HEK293 (cell line): Measurements from ENCODE around the gene CEP104.

Source experiments
- GLIS1 ChIP-seq: fragments of 450-650 bp; formaldehyde crosslinking; IDR thresholded peaks from 2 replicates; pipeline ENCODE4 v1.5.1; 2016; ENCODE audit warnings: missing biosample characterization, missing genetic modification characterization
- KLF16 ChIP-seq: fragments of 450-650 bp; formaldehyde crosslinking; IDR thresholded peaks from 2 replicates; pipeline ENCODE4 v1.5.1; 2017; ENCODE audit warnings: missing biosample characterization, missing genetic modification characterization
- RBAK ChIP-seq: fragments of 450-650 bp; formaldehyde crosslinking; IDR thresholded peaks from 2 replicates; pipeline ENCODE4 v1.5.1; 2016; ENCODE audit warnings: missing biosample characterization, missing genetic modification characterization
- YY1 ChIP-seq: fragments of 450-650 bp; formaldehyde crosslinking; IDR thresholded peaks from 2 replicates; pipeline ENCODE4 v1.5.1; 2018; ENCODE audit warnings: missing biosample characterization, missing genetic modification characterization
- ZBTB1 ChIP-seq: fragments of 450-650 bp; formaldehyde crosslinking; IDR thresholded peaks from 2 replicates; pipeline ENCODE4 v1.5.1; 2016; ENCODE audit warnings: missing biosample characterization, missing genetic modification characterization
- ZBTB21 ChIP-seq: fragments of 450-650 bp; formaldehyde crosslinking; IDR thresholded peaks from 2 replicates; pipeline ENCODE4 v1.5.1; 2017; ENCODE audit warnings: missing biosample characterization, missing genetic modification characterization
- ZFP37 ChIP-seq: fragments of 450-650 bp; formaldehyde crosslinking; IDR thresholded peaks from 2 replicates; pipeline ENCODE4 v1.5.1; 2016; ENCODE audit warnings: missing biosample characterization, missing genetic modification characterization
- ZNF112 ChIP-seq: fragments of 450-650 bp; formaldehyde crosslinking; IDR thresholded peaks from 2 replicates; pipeline ENCODE4 v1.5.0; 2017; ENCODE audit warnings: missing biosample characterization, missing genetic modification characterization
- ZNF19 ChIP-seq: fragments of 450-650 bp; formaldehyde crosslinking; IDR thresholded peaks from 2 replicates; pipeline ENCODE4; 2016; ENCODE audit warnings: missing biosample characterization, missing genetic modification characterization, low read depth
- ZNF211 ChIP-seq: fragments of 450-650 bp; formaldehyde crosslinking; IDR thresholded peaks from 2 replicates; pipeline ENCODE4 v1.5.1; 2016; ENCODE audit warnings: low read depth, missing biosample characterization, missing genetic modification characterization
- ZNF214 ChIP-seq: fragments of 450-650 bp; formaldehyde crosslinking; IDR thresholded peaks from 2 replicates; pipeline ENCODE4 v1.5.1; 2017; ENCODE audit warnings: missing biosample characterization, mild to moderate bottlenecking, missing genetic modification characterization, borderline replicate concordance
- ZNF221 ChIP-seq: fragments of 450-650 bp; formaldehyde crosslinking; IDR thresholded peaks from 2 replicates; pipeline ENCODE4 v1.5.1; 2017; ENCODE audit warnings: missing biosample characterization, missing genetic modification characterization, borderline replicate concordance
- ZNF24 ChIP-seq: fragments of 450-650 bp; formaldehyde crosslinking; IDR thresholded peaks from 2 replicates; pipeline ENCODE4 v1.5.1; 2016; ENCODE audit warnings: missing biosample characterization, missing genetic modification characterization
- ZNF248 ChIP-seq: fragments of 450-650 bp; formaldehyde crosslinking; IDR thresholded peaks from 2 replicates; pipeline ENCODE4 v1.5.1; 2017; ENCODE audit warnings: missing biosample characterization, missing genetic modification characterization
- ZNF341 ChIP-seq: fragments of 450-650 bp; formaldehyde crosslinking; IDR thresholded peaks from 2 replicates; pipeline ENCODE4; 2016; ENCODE audit warnings: low read depth, missing biosample characterization, missing genetic modification characterization
- ZNF391 ChIP-seq: fragments of 450-650 bp; formaldehyde crosslinking; IDR thresholded peaks from 2 replicates; pipeline ENCODE4 v1.5.1; 2016; ENCODE audit warnings: low read depth, missing biosample characterization, missing genetic modification characterization, borderline replicate concordance
- ZNF433 ChIP-seq: fragments of 450-650 bp; formaldehyde crosslinking; IDR thresholded peaks from 2 replicates; pipeline ENCODE4 v1.5.1; 2016; ENCODE audit warnings: missing biosample characterization, missing genetic modification characterization, low read depth
- ZNF558 ChIP-seq: fragments of 450-650 bp; formaldehyde crosslinking; IDR thresholded peaks from 2 replicates; pipeline ENCODE4 v1.5.1; 2016; ENCODE audit warnings: missing biosample characterization, missing genetic modification characterization
- ZNF561 ChIP-seq: fragments of 450-650 bp; IDR thresholded peaks from 2 replicates; pipeline ENCODE4 v1.5.1; 2018; ENCODE audit warnings: missing biosample characterization, missing genetic modification characterization, borderline replicate concordance
- ZNF623 ChIP-seq: fragments of 450-650 bp; formaldehyde crosslinking; IDR thresholded peaks from 2 replicates; pipeline ENCODE4 v1.5.1; 2016; ENCODE audit warnings: missing biosample characterization, missing genetic modification characterization
- ZNF654 ChIP-seq: fragments of 450-650 bp; formaldehyde crosslinking; IDR thresholded peaks from 2 replicates; pipeline ENCODE4 v1.5.1; 2016; ENCODE audit warnings: low read depth, missing biosample characterization, missing genetic modification characterization
- ZNF660 ChIP-seq: fragments of 450-650 bp; IDR thresholded peaks from 2 replicates; pipeline ENCODE4 v1.5.1; 2018; ENCODE audit warnings: missing biosample characterization, mild to moderate bottlenecking, missing genetic modification characterization
- ZNF664 ChIP-seq: fragments of 450-650 bp; formaldehyde crosslinking; IDR thresholded peaks from 2 replicates; pipeline ENCODE4 v1.5.1; 2016; ENCODE audit warnings: missing biosample characterization, missing genetic modification characterization
- ZNF701 ChIP-seq: fragments of 450-650 bp; formaldehyde crosslinking; IDR thresholded peaks from 2 replicates; pipeline ENCODE4 v1.5.1; 2016; ENCODE audit warnings: missing biosample characterization, missing genetic modification characterization
- ZNF707 ChIP-seq: fragments of 450-650 bp; formaldehyde crosslinking; IDR thresholded peaks from 2 replicates; pipeline ENCODE4 v1.5.1; 2016; ENCODE audit warnings: missing biosample characterization, missing genetic modification characterization
- ZNF747 ChIP-seq: fragments of 450-650 bp; formaldehyde crosslinking; IDR thresholded peaks from 2 replicates; pipeline ENCODE4 v1.5.1; 2016; ENCODE audit warnings: missing biosample characterization, missing genetic modification characterization
- ZNF776 ChIP-seq: fragments of 450-650 bp; formaldehyde crosslinking; IDR thresholded peaks from 2 replicates; pipeline ENCODE4 v1.5.0; 2017; ENCODE audit warnings: missing biosample characterization, missing genetic modification characterization, borderline replicate concordance
- ZNF791 ChIP-seq: fragments of 450-650 bp; formaldehyde crosslinking; IDR thresholded peaks from 2 replicates; pipeline ENCODE4 v1.5.1; 2016; ENCODE audit warnings: missing biosample characterization, missing genetic modification characterization
- TF ChIP-seq, protein P1 (sequence below): fragments of 450-650 bp; formaldehyde crosslinking; IDR thresholded peaks from 2 replicates; pipeline ENCODE4 v1.5.1; 2017; ENCODE audit warnings: missing biosample characterization, mild to moderate bottlenecking, missing genetic modification characterization, moderate library complexity
- TF ChIP-seq, protein P2 (sequence below): fragments of 450-650 bp; formaldehyde crosslinking; IDR thresholded peaks from 2 replicates; pipeline ENCODE4 v1.5.1; 2017; ENCODE audit warnings: missing biosample characterization, missing genetic modification characterization
- TF ChIP-seq, protein P3 (sequence below): fragments of 450-650 bp; formaldehyde crosslinking; IDR thresholded peaks from 2 replicates; pipeline ENCODE4 v1.5.1; 2016; ENCODE audit warnings: missing biosample characterization, missing genetic modification characterization
- TF ChIP-seq, protein P4 (sequence below): fragments of 450-650 bp; formaldehyde crosslinking; IDR thresholded peaks from 2 replicates; pipeline ENCODE4 v1.5.1; 2016; ENCODE audit warnings: missing biosample characterization, missing genetic modification characterization
- TF ChIP-seq, protein P5 (sequence below): fragments of 450-650 bp; formaldehyde crosslinking; IDR thresholded peaks from 2 replicates; pipeline ENCODE4 v1.5.1; 2016; ENCODE audit warnings: missing biosample characterization, missing genetic modification characterization

Gene CEP104

DNA sequence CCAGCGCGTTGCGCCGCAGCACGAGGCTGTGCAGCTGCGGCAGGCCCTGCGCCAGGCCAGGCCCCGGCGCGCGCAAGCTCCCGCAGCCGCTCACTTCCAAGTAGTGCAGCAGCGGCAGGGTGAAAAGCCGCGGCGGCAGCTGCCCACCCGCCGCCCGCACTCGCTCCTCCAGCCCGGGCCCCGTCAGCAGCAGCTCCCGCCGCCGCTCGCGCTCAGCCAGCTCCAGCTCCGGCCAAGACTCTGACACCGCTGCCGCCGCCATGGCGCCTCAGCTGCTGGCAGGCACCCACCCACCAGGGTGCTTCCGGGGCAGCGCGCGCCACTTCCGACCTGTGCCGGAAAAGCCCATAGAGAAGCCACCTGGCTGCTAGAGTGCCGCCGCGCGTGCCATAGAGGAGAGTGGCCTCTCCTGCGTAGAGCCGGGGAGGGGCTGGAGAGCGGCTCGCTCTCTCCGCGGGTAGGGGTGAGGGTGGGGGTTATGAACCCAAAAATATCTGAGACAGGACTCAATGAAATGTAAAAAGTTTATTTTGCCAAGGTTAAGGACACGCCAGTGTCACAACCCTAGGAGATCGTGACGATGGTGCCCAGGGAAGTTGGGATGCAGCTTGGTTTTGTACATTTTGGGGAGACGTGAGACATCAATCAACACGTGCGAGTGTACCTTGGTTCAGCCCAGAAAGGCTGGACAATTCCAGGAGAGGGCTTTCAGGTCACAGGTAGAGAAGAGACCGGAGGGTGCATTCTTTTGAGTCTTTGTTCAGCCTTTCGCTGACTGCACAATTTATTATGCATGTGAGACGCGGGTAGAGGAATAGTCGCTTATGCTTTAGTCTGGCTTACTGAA is 60.6 kb downstream of the CEP104 start, which contains the start of gene LRRC47 (continued):
- TF ChIP-seq ZNF654 (tag by site-specific recombination) (no peak), ZBTB1 (no peak), KLF16 (tag by site-specific recombination) (peak; percentile 97), ZFP37 (tag by site-specific recombination) (0 out of 2 replicates have a peak, but pooled peaks have one; percentile 35), ZNF558 (tag by site-specific recombination) (no peak), ZNF791 (tag by site-specific recombination) (no peak), ZNF112 (no peak), ZNF214 (tag by site-specific recombination) (no peak), ZNF221 (no peak), ZNF24 (0 out of 2 replicates have a peak, but pooled peaks have one; percentile 34), ZNF391 (no peak), ZNF707 (no peak), ZNF341 (tag by site-specific recombination) (no peak), ZNF561 (tag by site-specific recombination) (peak; percentile 69; the same call in 1 of the 2 replicates), GLIS1 (tag by site-specific recombination) (peak; percentile 53), ZNF623 (tag by site-specific recombination) (no peak), YY1 (tag by site-specific recombination) (peak; percentile 91), ZNF701 (no peak), ZNF19 (no peak), ZBTB21 (tag by site-specific recombination) (no peak), ZNF433 (tag by site-specific recombination) (no peak), ZNF776 (no peak), ZNF248 (tag by site-specific recombination) (no peak), RBAK (tag by site-specific recombination) (no peak), ZNF660 (peak; percentile 75), ZNF211 (tag by site-specific recombination) (no peak), ZNF664 (tag by site-specific recombination) (no peak), ZNF747 (tag by site-specific recombination) (no peak)
- TF ChIP-seq, protein P1, sequence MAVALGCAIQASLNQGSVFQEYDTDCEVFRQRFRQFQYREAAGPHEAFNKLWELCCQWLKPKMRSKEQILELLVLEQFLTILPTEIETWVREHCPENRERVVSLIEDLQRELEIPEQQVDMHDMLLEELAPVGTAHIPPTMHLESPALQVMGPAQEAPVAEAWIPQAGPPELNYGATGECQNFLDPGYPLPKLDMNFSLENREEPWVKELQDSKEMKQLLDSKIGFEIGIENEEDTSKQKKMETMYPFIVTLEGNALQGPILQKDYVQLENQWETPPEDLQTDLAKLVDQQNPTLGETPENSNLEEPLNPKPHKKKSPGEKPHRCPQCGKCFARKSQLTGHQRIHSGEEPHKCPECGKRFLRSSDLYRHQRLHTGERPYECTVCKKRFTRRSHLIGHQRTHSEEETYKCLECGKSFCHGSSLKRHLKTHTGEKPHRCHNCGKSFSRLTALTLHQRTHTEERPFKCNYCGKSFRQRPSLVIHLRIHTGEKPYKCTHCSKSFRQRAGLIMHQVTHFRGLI (tag by site-specific recombination), result no peak
- TF ChIP-seq, protein P2, sequence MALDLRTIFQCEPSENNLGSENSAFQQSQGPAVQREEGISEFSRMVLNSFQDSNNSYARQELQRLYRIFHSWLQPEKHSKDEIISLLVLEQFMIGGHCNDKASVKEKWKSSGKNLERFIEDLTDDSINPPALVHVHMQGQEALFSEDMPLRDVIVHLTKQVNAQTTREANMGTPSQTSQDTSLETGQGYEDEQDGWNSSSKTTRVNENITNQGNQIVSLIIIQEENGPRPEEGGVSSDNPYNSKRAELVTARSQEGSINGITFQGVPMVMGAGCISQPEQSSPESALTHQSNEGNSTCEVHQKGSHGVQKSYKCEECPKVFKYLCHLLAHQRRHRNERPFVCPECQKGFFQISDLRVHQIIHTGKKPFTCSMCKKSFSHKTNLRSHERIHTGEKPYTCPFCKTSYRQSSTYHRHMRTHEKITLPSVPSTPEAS (tag by site-specific recombination), result no peak
- TF ChIP-seq, protein P3, sequence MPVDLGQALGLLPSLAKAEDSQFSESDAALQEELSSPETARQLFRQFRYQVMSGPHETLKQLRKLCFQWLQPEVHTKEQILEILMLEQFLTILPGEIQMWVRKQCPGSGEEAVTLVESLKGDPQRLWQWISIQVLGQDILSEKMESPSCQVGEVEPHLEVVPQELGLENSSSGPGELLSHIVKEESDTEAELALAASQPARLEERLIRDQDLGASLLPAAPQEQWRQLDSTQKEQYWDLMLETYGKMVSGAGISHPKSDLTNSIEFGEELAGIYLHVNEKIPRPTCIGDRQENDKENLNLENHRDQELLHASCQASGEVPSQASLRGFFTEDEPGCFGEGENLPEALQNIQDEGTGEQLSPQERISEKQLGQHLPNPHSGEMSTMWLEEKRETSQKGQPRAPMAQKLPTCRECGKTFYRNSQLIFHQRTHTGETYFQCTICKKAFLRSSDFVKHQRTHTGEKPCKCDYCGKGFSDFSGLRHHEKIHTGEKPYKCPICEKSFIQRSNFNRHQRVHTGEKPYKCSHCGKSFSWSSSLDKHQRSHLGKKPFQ, result no peak
- TF ChIP-seq, protein P4, sequence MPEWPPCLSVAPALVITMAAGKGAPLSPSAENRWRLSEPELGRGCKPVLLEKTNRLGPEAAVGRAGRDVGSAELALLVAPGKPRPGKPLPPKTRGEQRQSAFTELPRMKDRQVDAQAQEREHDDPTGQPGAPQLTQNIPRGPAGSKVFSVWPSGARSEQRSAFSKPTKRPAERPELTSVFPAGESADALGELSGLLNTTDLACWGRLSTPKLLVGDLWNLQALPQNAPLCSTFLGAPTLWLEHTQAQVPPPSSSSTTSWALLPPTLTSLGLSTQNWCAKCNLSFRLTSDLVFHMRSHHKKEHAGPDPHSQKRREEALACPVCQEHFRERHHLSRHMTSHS (tag by site-specific recombination), result no peak
- TF ChIP-seq, protein P5, sequence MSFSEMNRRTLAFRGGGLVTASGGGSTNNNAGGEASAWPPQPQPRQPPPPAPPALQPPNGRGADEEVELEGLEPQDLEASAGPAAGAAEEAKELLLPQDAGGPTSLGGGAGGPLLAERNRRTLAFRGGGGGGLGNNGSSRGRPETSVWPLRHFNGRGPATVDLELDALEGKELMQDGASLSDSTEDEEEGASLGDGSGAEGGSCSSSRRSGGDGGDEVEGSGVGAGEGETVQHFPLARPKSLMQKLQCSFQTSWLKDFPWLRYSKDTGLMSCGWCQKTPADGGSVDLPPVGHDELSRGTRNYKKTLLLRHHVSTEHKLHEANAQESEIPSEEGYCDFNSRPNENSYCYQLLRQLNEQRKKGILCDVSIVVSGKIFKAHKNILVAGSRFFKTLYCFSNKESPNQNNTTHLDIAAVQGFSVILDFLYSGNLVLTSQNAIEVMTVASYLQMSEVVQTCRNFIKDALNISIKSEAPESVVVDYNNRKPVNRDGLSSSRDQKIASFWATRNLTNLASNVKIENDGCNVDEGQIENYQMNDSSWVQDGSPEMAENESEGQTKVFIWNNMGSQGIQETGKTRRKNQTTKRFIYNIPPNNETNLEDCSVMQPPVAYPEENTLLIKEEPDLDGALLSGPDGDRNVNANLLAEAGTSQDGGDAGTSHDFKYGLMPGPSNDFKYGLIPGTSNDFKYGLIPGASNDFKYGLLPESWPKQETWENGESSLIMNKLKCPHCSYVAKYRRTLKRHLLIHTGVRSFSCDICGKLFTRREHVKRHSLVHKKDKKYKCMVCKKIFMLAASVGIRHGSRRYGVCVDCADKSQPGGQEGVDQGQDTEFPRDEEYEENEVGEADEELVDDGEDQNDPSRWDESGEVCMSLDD (tag by site-specific recombination), result peak; percentile 70
